Ramos (cell line): Measurements from ENCODE around the gene ARPC1B.
"Not testable (repeated sequence)": the region's sequence is repeated elsewhere in the genome, so short reads cannot be mapped to it uniquely, and the experiment has no call there.

ENCODE experiments used
- in situ Hi-C: fragments of 300-500 bp; cut with MboI; formaldehyde crosslinking; loops from one replicate; pipeline ENCODE4 v1.14.3; 2022; ENCODE audit warnings: low sequenced_read_pairs; ENCODE audit not compliant: unreplicated experiment

The ARPC1B gene

GRCh38 chr7:99387239-99387635 lies 12.7 kb downstream of the ARPC1B start:
- in situ Hi-C loops: not testable (repeated sequence)

DNA sequence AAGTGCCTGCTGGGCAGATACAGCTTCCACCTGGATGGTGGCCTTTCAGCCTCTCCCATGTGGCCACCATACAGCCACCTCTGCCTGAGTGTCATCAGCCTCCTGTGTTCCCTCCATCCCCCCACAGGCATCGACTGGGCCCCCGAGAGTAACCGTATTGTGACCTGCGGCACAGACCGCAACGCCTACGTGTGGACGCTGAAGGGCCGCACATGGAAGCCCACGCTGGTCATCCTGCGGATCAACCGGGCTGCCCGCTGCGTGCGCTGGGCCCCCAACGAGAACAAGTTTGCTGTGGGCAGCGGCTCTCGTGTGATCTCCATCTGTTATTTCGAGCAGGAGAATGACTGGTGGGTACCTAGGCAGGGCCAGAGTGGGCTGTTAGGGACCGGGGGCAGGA lies 13.4 kb downstream of the ARPC1B start:
- in situ Hi-C loops: no loop called here

DNA sequence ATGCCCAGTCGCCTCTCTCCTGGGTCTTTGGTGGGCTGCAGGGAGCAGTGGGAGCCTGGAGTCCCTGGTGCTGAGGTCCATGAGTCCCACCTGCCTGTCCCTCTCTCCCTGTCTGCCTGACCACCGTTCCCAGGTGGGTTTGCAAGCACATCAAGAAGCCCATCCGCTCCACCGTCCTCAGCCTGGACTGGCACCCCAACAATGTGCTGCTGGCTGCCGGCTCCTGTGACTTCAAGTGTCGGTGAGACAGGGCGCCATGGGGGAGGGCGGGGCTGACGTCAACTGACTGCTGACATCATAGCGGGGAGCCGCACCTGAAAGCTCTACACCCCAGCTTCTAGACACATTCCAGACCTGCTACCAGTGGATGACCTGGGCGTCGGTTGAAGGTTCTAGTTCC lies 15.2 kb downstream of the ARPC1B start:
- in situ Hi-C loops: no loop called here

DNA sequence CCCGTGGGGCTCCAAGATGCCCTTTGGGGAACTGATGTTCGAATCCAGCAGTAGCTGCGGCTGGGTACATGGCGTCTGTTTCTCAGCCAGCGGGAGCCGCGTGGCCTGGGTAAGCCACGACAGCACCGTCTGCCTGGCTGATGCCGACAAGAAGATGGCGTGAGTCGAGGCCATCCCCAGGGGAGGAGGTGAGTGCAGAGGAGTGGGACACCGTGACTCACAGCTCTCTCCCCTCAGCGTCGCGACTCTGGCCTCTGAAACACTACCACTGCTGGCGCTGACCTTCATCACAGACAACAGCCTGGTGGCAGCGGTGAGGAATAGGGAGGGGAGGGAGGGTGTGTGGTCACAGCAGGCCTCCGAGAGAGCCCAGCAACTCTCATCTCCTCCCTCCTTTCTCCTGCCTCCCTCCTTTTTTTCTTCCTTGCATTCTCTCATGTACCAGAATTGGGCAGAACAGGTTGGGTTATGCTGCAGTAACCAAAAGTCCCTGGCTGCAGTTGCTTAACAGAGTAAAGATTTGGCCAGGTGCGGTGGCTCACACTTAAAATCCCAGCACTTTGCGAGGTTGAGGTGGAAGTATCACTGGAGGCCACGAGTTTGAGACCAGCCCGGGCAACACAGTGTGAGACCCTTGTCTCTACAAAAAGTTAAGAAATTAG lies 16.5 kb downstream of the ARPC1B start:
- in situ Hi-C loops: no loop called here

DNA sequence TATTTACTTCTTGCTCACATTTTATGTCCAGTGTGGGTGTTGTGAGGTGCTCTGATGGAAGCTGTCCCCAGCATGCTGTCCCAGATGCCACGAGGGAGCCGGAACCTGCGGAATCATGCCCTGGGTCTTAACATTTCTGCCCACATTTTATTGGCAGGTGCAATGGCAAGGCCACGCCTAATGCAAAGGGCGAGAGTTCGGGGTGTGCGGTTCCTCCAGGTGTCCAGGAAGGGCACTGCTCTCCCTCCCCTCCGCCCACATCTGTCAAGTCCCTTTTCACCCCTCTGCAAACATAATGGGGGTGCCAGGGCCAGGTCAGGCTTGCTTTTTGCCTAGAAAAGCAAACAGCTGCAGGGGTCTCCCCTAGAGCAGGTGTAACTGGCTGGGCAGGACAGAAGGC lies 17.5 kb downstream of the ARPC1B start:
- in situ Hi-C loops: no loop called here

DNA sequence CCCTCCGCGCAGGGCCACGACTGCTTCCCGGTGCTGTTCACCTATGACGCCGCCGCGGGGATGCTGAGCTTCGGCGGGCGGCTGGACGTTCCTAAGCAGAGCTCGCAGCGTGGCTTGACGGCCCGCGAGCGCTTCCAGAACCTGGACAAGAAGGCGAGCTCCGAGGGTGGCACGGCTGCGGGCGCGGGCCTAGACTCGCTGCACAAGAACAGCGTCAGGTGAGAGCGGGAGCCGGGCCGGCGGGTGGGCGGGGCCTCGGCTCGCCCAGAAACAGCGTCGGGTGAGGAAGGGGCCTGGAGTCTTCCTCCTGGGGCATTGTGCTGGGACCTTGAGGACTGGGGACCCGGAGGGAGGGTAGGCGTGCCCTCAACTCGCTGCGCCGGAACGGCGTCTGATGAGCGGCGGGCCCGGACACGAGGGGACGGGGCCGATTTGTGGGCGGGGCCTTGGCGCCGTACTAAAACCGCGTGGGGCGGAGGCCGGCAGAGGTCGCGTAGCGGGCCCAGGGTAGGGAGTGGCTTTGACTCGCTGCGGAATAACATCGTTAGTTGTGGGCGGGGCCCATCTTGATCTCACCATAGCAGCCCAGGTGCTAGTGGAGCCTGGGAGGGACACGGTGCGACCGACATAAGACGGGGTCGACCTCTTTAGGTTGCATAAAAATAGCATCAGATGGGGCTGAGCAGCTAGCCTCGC lies 18.3 kb downstream of the ARPC1B start:
- in situ Hi-C loops: no loop called here

GRCh38 chr7:99393355-99394187 lies 19.0 kb downstream of the ARPC1B start:
- in situ Hi-C loops: no loop called here

- in situ Hi-C loops: no loop called here
Measured at GRCh38 chr7:99394188-99394502, 19.6 kb downstream of the ARPC1B start.

GRCh38 chr7:99395616-99396327 lies 21.2 kb downstream of the ARPC1B start:
- in situ Hi-C loops: no loop called here

- in situ Hi-C loops: no loop called here
Measured at GRCh38 chr7:99396418-99397296, 22.1 kb downstream of the ARPC1B start.

GRCh38 chr7:99397297-99397983 lies 22.9 kb downstream of the ARPC1B start:
- in situ Hi-C loops: no loop called here

DNA sequence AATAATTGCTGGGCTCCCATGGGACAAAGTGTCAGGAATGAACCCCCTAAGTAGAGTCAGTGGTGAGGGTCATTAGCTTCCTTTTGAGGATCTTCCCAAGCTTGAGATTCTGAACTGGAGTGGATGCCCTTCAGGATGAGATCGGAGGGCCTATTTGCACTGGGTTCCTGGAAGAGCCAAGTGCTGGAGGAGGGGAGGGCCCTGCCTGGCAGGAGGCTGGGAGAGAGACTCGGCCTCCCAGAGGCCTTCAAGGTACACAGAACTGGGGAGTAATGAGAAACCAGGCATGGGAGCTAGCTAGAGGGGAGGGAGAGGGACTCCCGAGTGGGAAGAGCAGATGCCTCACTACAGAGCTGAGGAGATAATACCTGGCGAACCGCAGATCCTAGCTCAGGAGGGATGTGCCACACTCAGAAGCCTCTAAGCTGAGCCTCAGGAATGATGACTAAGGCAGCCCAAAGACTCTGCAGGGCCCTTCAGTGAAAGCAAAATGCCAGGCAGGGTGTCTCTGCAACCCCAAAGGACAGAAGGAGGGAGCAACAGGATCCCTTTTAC lies 24.4 kb downstream of the ARPC1B start:
- in situ Hi-C loops: no loop called here

DNA sequence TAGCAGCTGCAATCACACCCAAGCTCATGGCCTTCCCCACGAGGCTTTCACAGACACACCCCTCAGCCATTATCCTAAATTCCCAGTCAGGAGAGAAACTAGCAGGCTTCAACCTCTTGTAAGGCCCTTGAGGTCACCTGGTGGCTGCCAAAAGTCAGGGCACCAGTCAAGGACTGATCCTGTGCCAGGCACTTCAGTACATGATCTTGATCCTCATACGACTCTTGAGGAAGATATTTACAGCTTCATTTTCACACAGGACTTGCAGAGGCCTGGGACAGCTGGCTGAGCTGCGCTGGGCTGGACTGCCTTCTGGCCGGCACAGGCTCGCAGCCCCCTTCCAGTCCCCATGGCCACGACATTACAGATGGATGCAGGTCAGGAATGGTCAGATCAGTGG lies 25.1 kb downstream of the ARPC1B start:
- in situ Hi-C loops: no loop called here

DNA sequence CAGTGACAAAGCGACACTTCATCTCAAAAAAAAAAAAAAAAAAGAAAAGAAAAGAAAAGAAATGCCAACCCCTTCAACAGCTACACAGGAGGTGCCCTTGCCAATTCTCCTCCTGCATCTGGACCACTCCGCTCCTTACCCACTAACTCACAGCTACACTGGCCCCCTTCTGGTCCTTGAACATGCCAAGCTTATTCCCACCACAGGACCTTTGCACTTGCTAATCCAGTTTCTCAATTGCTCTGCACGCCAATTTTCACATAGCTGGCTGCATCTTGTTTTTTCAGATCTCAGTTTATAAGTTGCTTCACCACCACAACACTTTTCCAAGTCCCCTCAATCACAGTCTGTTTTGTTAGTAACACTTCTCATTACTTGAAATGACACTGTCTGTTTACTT lies 28.3 kb downstream of the ARPC1B start:
- in situ Hi-C loops: no loop called here

DNA sequence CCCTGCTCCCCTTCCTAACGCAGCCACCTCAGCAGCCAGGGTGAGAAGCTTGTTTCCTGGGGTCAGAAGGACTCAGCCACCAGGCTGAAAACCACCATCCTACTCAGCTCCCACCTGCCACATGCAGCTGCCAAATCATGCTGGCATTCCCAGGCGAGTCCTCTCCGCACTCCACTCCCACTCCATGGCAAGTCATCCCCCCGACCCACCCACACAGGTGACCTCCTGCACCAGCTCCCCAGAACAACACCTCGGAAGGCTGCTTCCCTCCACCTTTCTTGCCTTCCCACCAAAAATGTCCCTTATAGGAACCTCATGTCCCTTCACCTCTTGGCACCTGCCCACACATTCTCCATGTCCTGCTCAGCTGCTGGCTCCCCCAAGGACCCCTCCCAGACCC lies 29.2 kb downstream of the ARPC1B start:
- in situ Hi-C loops: no loop called here

GRCh38 chr7:99404235-99404976 lies 29.9 kb downstream of the ARPC1B start:
- in situ Hi-C loops: no loop called here

DNA sequence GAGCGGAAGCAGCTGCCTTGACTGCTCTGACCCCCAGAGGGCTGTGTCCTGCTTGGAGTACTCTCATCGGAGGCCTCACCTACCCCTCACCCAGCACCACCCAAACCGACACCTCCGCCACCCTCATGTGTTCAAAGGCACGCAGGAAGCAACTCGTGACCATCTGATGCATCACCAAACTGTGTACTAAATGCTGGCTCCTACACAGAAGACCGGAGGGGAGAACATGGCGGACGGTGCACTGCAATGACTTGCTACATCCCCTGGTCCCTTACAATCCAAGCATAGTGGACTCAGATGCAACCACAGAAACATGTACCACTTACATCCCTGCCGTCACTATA lies 30.4 kb downstream of the ARPC1B start:
- in situ Hi-C loops: no loop called here

GRCh38 chr7:99406557-99406956 lies 32.0 kb downstream of the ARPC1B start:
- in situ Hi-C loops: no loop called here
